Endothelial cell (in vitro differentiated cells): Measurements from ENCODE around the gene PTPRCAP. TPM values are rescaled to one million over a fixed set of nuclear protein-coding genes. Genes with fewer than 3 reads are reported as not detected.

Experiments
- DNase-seq: peaks from one replicate; pipeline ENCODE4 v3.0.0; 2021; ENCODE audit warnings: low spot score
- H3K27ac Mint-ChIP-seq: one replicate; pipeline ENCODE4 v1.8.0; 2021; ENCODE audit warnings: mixed read lengths, inconsistent platforms; ENCODE audit not compliant: unreplicated experiment
- H3K27me3 Mint-ChIP-seq: one replicate; pipeline ENCODE4 v1.8.0; 2021; ENCODE audit warnings: mild to moderate bottlenecking, moderate library complexity, mixed read lengths, inconsistent platforms; ENCODE audit not compliant: unreplicated experiment
- H3K36me3 Mint-ChIP-seq: one replicate; pipeline ENCODE4 v1.8.0; 2021; ENCODE audit warnings: mild to moderate bottlenecking, low read depth, mixed read lengths, inconsistent platforms; ENCODE audit not compliant: unreplicated experiment
- H3K4me1 Mint-ChIP-seq: one replicate; pipeline ENCODE4 v1.8.0; 2021; ENCODE audit warnings: mild to moderate bottlenecking, mixed read lengths, inconsistent platforms; ENCODE audit not compliant: unreplicated experiment
- H3K4me3 Mint-ChIP-seq: one replicate; pipeline ENCODE4 v1.8.0; 2021; ENCODE audit warnings: mild to moderate bottlenecking, mixed read lengths, inconsistent platforms; ENCODE audit not compliant: unreplicated experiment
- H3K9me3 Mint-ChIP-seq: one replicate; pipeline ENCODE4 v1.8.0; 2021; ENCODE audit warnings: mixed read lengths, inconsistent platforms; ENCODE audit not compliant: unreplicated experiment
- CTCF ChIP-seq: fragments of 200-600 bp; sonication (generic); IDR thresholded peaks from one replicate; pipeline ENCODE4 v1.5.0; 2021; ENCODE audit warnings: antibody characterized with exemption; ENCODE audit not compliant: unreplicated experiment
- total RNA-seq: library from RNA; stranded (reverse); fragmentation: NEBNext Ultra II Directional; extraction: Animal tissue kit (Norgen Biotek cat#: 25700); gene quantifications from one replicate; pipeline ENCODE4 v1.2.1, GENCODE V29; 2021; ENCODE audit not compliant: unreplicated experiment

PTPRCAP gene
- total RNA-seq, 1 donor from 2014 or later, result 12.9 TPM

DNA sequence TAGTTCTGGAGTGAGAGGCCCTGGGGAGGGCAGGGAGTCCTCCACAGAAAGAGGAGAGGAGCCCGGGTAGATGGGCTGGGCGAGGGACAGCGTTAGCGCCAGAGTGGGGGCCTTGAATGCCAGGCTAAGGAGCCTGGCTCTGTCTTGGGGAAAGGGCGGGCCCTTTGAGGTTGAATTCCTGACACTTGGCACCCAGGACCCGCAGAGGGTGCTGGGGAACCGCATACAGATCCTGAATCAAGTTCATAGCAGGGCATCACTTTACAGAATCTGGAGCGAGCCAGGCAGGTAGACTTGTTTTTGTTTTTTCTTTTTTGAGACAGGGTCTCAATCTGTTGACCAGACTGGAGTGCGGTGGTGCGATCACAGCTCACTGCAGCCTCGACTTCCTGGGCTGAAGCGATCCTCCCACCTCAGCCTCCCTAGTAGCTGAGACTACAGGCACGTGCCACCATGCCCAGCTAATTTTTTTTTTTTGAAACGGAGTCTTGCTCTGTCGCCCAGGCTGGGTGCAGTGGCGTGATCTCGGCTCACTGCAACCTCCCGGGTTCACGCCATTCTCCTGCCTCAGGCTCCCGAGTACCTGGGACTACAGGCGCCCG, 16.0 kb downstream of the PTPRCAP start:
- H3K27ac Mint-ChIP-seq, result no peak overlapping the region

DNA sequence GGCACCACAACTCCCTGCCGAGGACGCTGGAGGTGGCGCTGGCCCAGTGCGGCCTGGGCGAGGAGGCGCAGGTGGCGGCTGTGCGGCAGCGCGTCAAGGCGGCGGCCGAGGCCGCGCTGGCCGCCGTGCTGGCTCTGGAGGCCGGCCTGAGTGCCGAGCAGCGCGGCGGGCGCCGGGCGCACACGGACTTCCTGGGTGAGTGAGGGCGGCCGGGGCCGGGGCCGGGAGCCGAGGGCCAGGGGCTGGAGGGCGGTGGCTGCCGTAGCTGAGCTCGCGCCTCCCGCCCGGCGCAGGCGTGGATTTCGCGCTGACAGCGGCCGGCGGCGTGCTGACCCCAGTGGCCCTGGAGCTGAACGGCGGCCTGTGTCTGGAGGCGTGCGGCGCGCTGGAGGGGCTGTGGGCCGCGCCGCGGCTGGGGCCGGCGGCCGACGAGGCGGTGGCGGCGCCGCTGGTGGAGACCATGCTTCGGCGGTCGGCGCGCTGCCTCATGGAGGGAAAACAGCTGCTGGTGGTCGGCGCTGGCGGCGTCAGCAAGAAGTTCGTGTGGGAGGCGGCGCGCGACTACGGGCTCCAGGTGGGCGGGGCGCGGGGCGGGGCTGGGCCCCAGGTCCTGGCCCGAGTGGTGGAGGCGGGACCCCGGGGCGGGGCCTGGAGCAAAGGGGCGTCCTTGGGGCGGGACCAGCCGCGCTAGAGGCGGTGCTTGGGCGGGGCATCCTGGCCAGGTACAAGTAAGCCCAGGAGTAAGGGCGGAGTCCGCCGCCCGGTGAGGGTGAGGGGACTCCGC, 16.6 kb downstream of the PTPRCAP start:
- H3K27me3 Mint-ChIP-seq, result peaks cover 18% of the 10 kb centered on the region
- H3K4me3 Mint-ChIP-seq, result no peak overlapping the region
- no peaks in the 10 kb centered on the region for H3K36me3 Mint-ChIP-seq
- no peaks in the 10 kb centered on the region for H3K9me3 Mint-ChIP-seq
- TF ChIP-seq CTCF, result no peak
- peak; percentile 98 for DNase-seq
- no peak overlapping the region for H3K27ac Mint-ChIP-seq
- peaks cover 3% of the 10 kb centered on the region for H3K4me1 Mint-ChIP-seq

More for the DNA sequence above, 16.0 kb downstream of the PTPRCAP start:
- H3K9me3 Mint-ChIP-seq, result no peaks in the 10 kb centered on the region
- H3K4me3 Mint-ChIP-seq, result no peak overlapping the region
- H3K36me3 Mint-ChIP-seq, result no peaks in the 10 kb centered on the region
- no peak for TF ChIP-seq CTCF
- no peak for DNase-seq
- H3K27me3 Mint-ChIP-seq, result peaks cover 14% of the 10 kb centered on the region
- peaks cover 3% of the 10 kb centered on the region for H3K4me1 Mint-ChIP-seq

- Mint-ChIP-seq H3K9me3 (no peaks in the 10 kb centered on the region), H3K27me3 (peaks cover 18% of the 10 kb centered on the region), H3K36me3 (no peaks in the 10 kb centered on the region), H3K27ac (no peak overlapping the region), H3K4me3 (no peak overlapping the region), H3K4me1 (peaks cover 3% of the 10 kb centered on the region)
- no peak for TF ChIP-seq CTCF
- no peak for DNase-seq
Measured at GRCh38 chr11:67420147-67420645, 17.3 kb downstream of the PTPRCAP start.

GRCh38 chr11:67419325-67420049, 18.0 kb downstream of the PTPRCAP start:
- peaks cover 3% of the 10 kb centered on the region for H3K4me1 Mint-ChIP-seq
- DNase-seq, result no peak
- H3K36me3 Mint-ChIP-seq, result no peaks in the 10 kb centered on the region
- TF ChIP-seq CTCF, result no peak
- no peak overlapping the region for H3K27ac Mint-ChIP-seq
- peaks cover 17% of the 10 kb centered on the region for H3K27me3 Mint-ChIP-seq
- H3K4me3 Mint-ChIP-seq, result no peak overlapping the region
- H3K9me3 Mint-ChIP-seq, result no peaks in the 10 kb centered on the region
